ENCODE results near the gene SLC9A9.

- no peak for TF ChIP-seq CTCF (IDR thresholded peaks at IDR 0.05; ENCODE audit: insufficient read depth, low read length)
- no peak for TF ChIP-seq REST (IDR thresholded peaks at IDR 0.05; ENCODE audit: insufficient replicate concordance, low read depth)
- TF ChIP-seq POLR2AphosphoS5 (IDR thresholded peaks at IDR 0.05; ENCODE audit: low read depth): no peak
Observed at GRCh38 chr3:143298380-143298779, 549.9 kb downstream of the SLC9A9 start.

All from HL-60 (cell line).